ENCODE results near the gene SWT1. TPM values are rescaled to one million over a fixed set of nuclear protein-coding genes. Genes with fewer than 3 reads are reported as not detected.

Gene SWT1
- polyA plus RNA-seq, 1 of the 3 experiments (the other 2 are of a cell fraction) = 1.1 TPM

GRCh38 chr1:185267301-185267700 is 110.3 kb downstream of the SWT1 start:
- Histone ChIP-seq H3K4me2 (no peak overlapping the region), H3K79me2 (ENCODE audit: insufficient read depth) (no peaks in the 10 kb centered on the region), H3K9ac (no peak overlapping the region), H3F3A (replicated peaks; ENCODE audit: insufficient read depth) (no peaks in the 10 kb centered on the region), H3K9me3 (no peaks in the 10 kb centered on the region), H3K4me3 (ENCODE audit: low read depth in 2 of 2, low read length in 1 of 2) (no peak overlapping the region), H2AFZ (ENCODE audit: low read depth) (no peak overlapping the region), H3K27me3 (ENCODE audit: insufficient read depth) (no peaks in the 10 kb centered on the region), H4K20me1 (ENCODE audit: insufficient read depth) (no peaks in the 10 kb centered on the region), H3K27ac (ENCODE audit: low read depth in 2 of 2, low read length in 1 of 2) (no peak overlapping the region), H3K36me3 (replicated peaks in 1 of 2; ENCODE audit: control insufficient read depth in 1 of 2, insufficient read depth in 2 of 2, low read length in 1 of 2) (peaks cover 0 to 2% of the 10 kb centered on the region in 2 experiments), H3K9me2 (no peaks in the 10 kb centered on the region), H3K4me1 (ENCODE audit: control insufficient read depth in 1 of 2, insufficient read depth in 2 of 2, low read depth in 1 of 2, low read length in 1 of 2) (no peaks in the 10 kb centered on the region; a peak in 2 of 4 replicates)
- CTCF ChIA-PET = interaction anchor here (0.6 to 1.0 kb wide), 2 partner anchors 10 to 303 kb away, joined by 3 to 4 read pairs; no protein-coding TSS in a partner anchor
- 42% methylated on average over 3 of the region's 3 CpGs for WGBS (ENCODE audit: low lambda C conversion rate)
- DNase-seq = no peak
- POLR2A ChIA-PET = no interaction called here
- no peak for TF ChIP-seq PBX3 (IDR thresholded peaks at IDR 0.05)
- no peak for TF ChIP-seq FOSL2 (IDR thresholded peaks at IDR 0.05; ENCODE audit: borderline replicate concordance, low read depth)
- no peak for TF ChIP-seq USF1 (IDR thresholded peaks at IDR 0.05; ENCODE audit: borderline replicate concordance, low read depth)
- no peak for TF ChIP-seq TAF1 (IDR thresholded peaks at IDR 0.05; ENCODE audit: borderline replicate concordance, low read depth, low read length)
- no peak for TF ChIP-seq IRF3 (IDR thresholded peaks at IDR 0.05; ENCODE audit: low read depth, low read length)
- TF ChIP-seq MAX (IDR thresholded peaks at IDR 0.05; ENCODE audit: low read depth) = no peak
- TF ChIP-seq CTCF (IDR thresholded peaks at IDR 0.05) = no peak
- TF ChIP-seq ZBTB33 (IDR thresholded peaks at IDR 0.05; ENCODE audit: borderline replicate concordance, low read depth) = no peak
- no peak for TF ChIP-seq SMC3 (IDR thresholded peaks at IDR 0.05; ENCODE audit: low read depth, low read length)
- TF ChIP-seq POLR2AphosphoS5 (IDR thresholded peaks at IDR 0.05; ENCODE audit: low read depth, low read length) = no peak
- TF ChIP-seq TCF12 (IDR thresholded peaks at IDR 0.05) = no peak
- no peak for TF ChIP-seq ELF1 (IDR thresholded peaks at IDR 0.05)
- no peak for TF ChIP-seq RFX5 (IDR thresholded peaks at IDR 0.05; ENCODE audit: low read length)
- no peak for TF ChIP-seq JUND (IDR thresholded peaks at IDR 0.05)
- TF ChIP-seq MXI1 (IDR thresholded peaks at IDR 0.05; ENCODE audit: low read depth, low read length) = no peak
- no peak for TF ChIP-seq RCOR1 (IDR thresholded peaks at IDR 0.05; ENCODE audit: low read length)
